ENCODE data around the gene ZBED6.
A peak's percentile ranks its signal among the peaks of the same experiment; 100 is the strongest.
"Not testable (repeated sequence)": the region's sequence is repeated elsewhere in the genome, so short reads cannot be mapped to it uniquely, and the experiment has no call there.

ZBED6 gene

GRCh38 chr1:203797216-203797615 is 1.8 kb downstream of the ZBED6 start:
- Mint-ChIP-seq H3K9me3 (no peaks in the 10 kb centered on the region), H3K4me1 (peaks cover 60% of the 10 kb centered on the region), H3K27ac (peak overlapping the region; percentile 27), H3K27me3 (no peaks in the 10 kb centered on the region), H3K36me3 (ENCODE audit: low read depth) (peaks cover 42% of the 10 kb centered on the region), H3K4me3 (peak overlapping the region; percentile 93)
- ATAC-seq (no peak), DNase-seq (no peak)

- no peaks in the 10 kb centered on the region for H3K9me3 Mint-ChIP-seq
These were observed 2.7 kb downstream of the ZBED6 start for GRCh38 chr1:203797948-203798655.

GRCh38 chr1:203799157-203799556 is 3.7 kb downstream of the ZBED6 start:
- Mint-ChIP-seq H3K27me3 (no peaks in the 10 kb centered on the region), H3K4me1 (peaks cover 69% of the 10 kb centered on the region), H3K4me3 (no peak overlapping the region), H3K27ac (no peak overlapping the region), H3K9me3 (no peaks in the 10 kb centered on the region), H3K36me3 (ENCODE audit: low read depth) (peaks cover 58% of the 10 kb centered on the region)
- ATAC-seq (no peak), DNase-seq (no peak)

More at GRCh38 chr1:203797948-203798655, 2.7 kb downstream of the ZBED6 start:
- Mint-ChIP-seq H3K36me3 (ENCODE audit: low read depth) (peaks cover 50% of the 10 kb centered on the region), H3K4me3 (peak overlapping the region; percentile 3), H3K4me1 (peaks cover 65% of the 10 kb centered on the region), H3K27me3 (no peaks in the 10 kb centered on the region), H3K27ac (no peak overlapping the region)
- ATAC-seq (no peak), DNase-seq (no peak)

GRCh38 chr1:203799971-203800370 is 4.5 kb downstream of the ZBED6 start:
- Mint-ChIP-seq H3K36me3 (ENCODE audit: low read depth) (peaks cover 63% of the 10 kb centered on the region), H3K4me1 (peaks cover 64% of the 10 kb centered on the region), H3K4me3 (no peak overlapping the region)

GRCh38 chr1:203805689-203806088 is 10.3 kb downstream of the ZBED6 start:
- Mint-ChIP-seq H3K27ac (peak overlapping the region; percentile 5), H3K27me3 (no peaks in the 10 kb centered on the region), H3K9me3 (no peaks in the 10 kb centered on the region), H3K36me3 (ENCODE audit: low read depth) (peaks cover 51% of the 10 kb centered on the region), H3K4me3 (no peak overlapping the region), H3K4me1 (peaks cover 31% of the 10 kb centered on the region)
- ATAC-seq: no peak
- no peak for DNase-seq

More at GRCh38 chr1:203799971-203800370, 4.5 kb downstream of the ZBED6 start:
- DNase-seq (no peak), ATAC-seq (no peak)
- H3K9me3 Mint-ChIP-seq: no peaks in the 10 kb centered on the region
- H3K27me3 Mint-ChIP-seq: no peaks in the 10 kb centered on the region
- peak overlapping the region; percentile 14 for H3K27ac Mint-ChIP-seq

GRCh38 chr1:203807196-203807595 is 11.8 kb downstream of the ZBED6 start:
- no peak overlapping the region for H3K4me3 Mint-ChIP-seq
- no peaks in the 10 kb centered on the region for H3K9me3 Mint-ChIP-seq
- DNase-seq (no peak), ATAC-seq (no peak)
- no peaks in the 10 kb centered on the region for H3K27me3 Mint-ChIP-seq
- H3K4me1 Mint-ChIP-seq: peaks cover 29% of the 10 kb centered on the region
- peaks cover 53% of the 10 kb centered on the region for H3K36me3 Mint-ChIP-seq (ENCODE audit: low read depth)
- no peak overlapping the region for H3K27ac Mint-ChIP-seq

GRCh38 chr1:203813581-203814341 is 18.3 kb downstream of the ZBED6 start:
- Mint-ChIP-seq H3K4me1 (peaks cover 13% of the 10 kb centered on the region), H3K36me3 (ENCODE audit: low read depth) (peaks cover 58% of the 10 kb centered on the region), H3K9me3 (no peaks in the 10 kb centered on the region), H3K4me3 (no peak overlapping the region), H3K27ac (no peak overlapping the region), H3K27me3 (no peaks in the 10 kb centered on the region)
- ATAC-seq: no peak
- no peak for DNase-seq

- H3K9me3 Mint-ChIP-seq: no peaks in the 10 kb centered on the region
- DNase-seq: no peak
- no peaks in the 10 kb centered on the region for H3K27me3 Mint-ChIP-seq
- H3K36me3 Mint-ChIP-seq (ENCODE audit: low read depth): peaks cover 60% of the 10 kb centered on the region
- H3K27ac Mint-ChIP-seq: no peak overlapping the region
- H3K4me3 Mint-ChIP-seq: no peak overlapping the region
- peaks cover 7% of the 10 kb centered on the region for H3K4me1 Mint-ChIP-seq
- ATAC-seq: no peak
These were observed 23.0 kb downstream of the ZBED6 start for GRCh38 chr1:203818399-203818798.

GRCh38 chr1:203823306-203823705 is 27.9 kb downstream of the ZBED6 start:
- Mint-ChIP-seq H3K36me3 (ENCODE audit: low read depth) (peaks cover 57% of the 10 kb centered on the region), H3K9me3 (no peaks in the 10 kb centered on the region), H3K27ac (no peak overlapping the region), H3K4me3 (no peak overlapping the region), H3K27me3 (no peaks in the 10 kb centered on the region), H3K4me1 (peaks cover 13% of the 10 kb centered on the region)
- DNase-seq (no peak), ATAC-seq (no peak)

- Mint-ChIP-seq H3K4me3 (no peak overlapping the region), H3K4me1 (peaks cover 13% of the 10 kb centered on the region), H3K36me3 (ENCODE audit: low read depth) (peaks cover 50% of the 10 kb centered on the region), H3K27me3 (no peaks in the 10 kb centered on the region), H3K27ac (no peak overlapping the region), H3K9me3 (no peaks in the 10 kb centered on the region)
- DNase-seq (no peak), ATAC-seq (no peak)
These were observed 30.8 kb downstream of the ZBED6 start for GRCh38 chr1:203826175-203826574.

- H3K4me1 Mint-ChIP-seq: peaks cover 13% of the 10 kb centered on the region
- H3K9me3 Mint-ChIP-seq: no peaks in the 10 kb centered on the region
- H3K4me3 Mint-ChIP-seq: no peak overlapping the region
- H3K36me3 Mint-ChIP-seq (ENCODE audit: low read depth): peaks cover 42% of the 10 kb centered on the region
- ATAC-seq (no peak), DNase-seq (no peak)
- no peaks in the 10 kb centered on the region for H3K27me3 Mint-ChIP-seq
- no peak overlapping the region for H3K27ac Mint-ChIP-seq
These were observed 32.6 kb downstream of the ZBED6 start for GRCh38 chr1:203828002-203828401.

GRCh38 chr1:203828503-203828902 is 33.1 kb downstream of the ZBED6 start:
- Mint-ChIP-seq H3K4me3 (no peak overlapping the region), H3K27me3 (no peaks in the 10 kb centered on the region), H3K36me3 (ENCODE audit: low read depth) (peaks cover 44% of the 10 kb centered on the region), H3K27ac (no peak overlapping the region), H3K4me1 (peaks cover 10% of the 10 kb centered on the region), H3K9me3 (no peaks in the 10 kb centered on the region)
- no peak for DNase-seq
- ATAC-seq: no peak

GRCh38 chr1:203829247-203829646 is 33.8 kb downstream of the ZBED6 start:
- peaks cover 45% of the 10 kb centered on the region for H3K36me3 Mint-ChIP-seq (ENCODE audit: low read depth)
- H3K4me3 Mint-ChIP-seq: not testable (repeated sequence)
- peak overlapping the region; percentile 28 for H3K27ac Mint-ChIP-seq

GRCh38 chr1:203835476-203835875 is 40.1 kb downstream of the ZBED6 start:
- DNase-seq (no peak), ATAC-seq (no peak)
- no peaks in the 10 kb centered on the region for H3K4me1 Mint-ChIP-seq
- no peak overlapping the region for H3K4me3 Mint-ChIP-seq
- no peak overlapping the region for H3K27ac Mint-ChIP-seq
- H3K9me3 Mint-ChIP-seq: no peaks in the 10 kb centered on the region
- peaks cover 50% of the 10 kb centered on the region for H3K36me3 Mint-ChIP-seq (ENCODE audit: low read depth)
- H3K27me3 Mint-ChIP-seq: no peaks in the 10 kb centered on the region

More at GRCh38 chr1:203829247-203829646, 33.8 kb downstream of the ZBED6 start:
- DNase-seq, ATAC-seq, H3K4me1 Mint-ChIP-seq, H3K9me3 Mint-ChIP-seq, H3K27me3 Mint-ChIP-seq: not testable (repeated sequence)

GRCh38 chr1:203839081-203839480 is 43.7 kb downstream of the ZBED6 start:
- Mint-ChIP-seq H3K4me3 (no peak overlapping the region), H3K9me3 (no peaks in the 10 kb centered on the region), H3K36me3 (ENCODE audit: low read depth) (peaks cover 48% of the 10 kb centered on the region)

More at GRCh38 chr1:203839081-203839480, 43.7 kb downstream of the ZBED6 start:
- H3K27me3 Mint-ChIP-seq: no peaks in the 10 kb centered on the region
- no peaks in the 10 kb centered on the region for H3K4me1 Mint-ChIP-seq
- H3K27ac Mint-ChIP-seq: peak overlapping the region; percentile 37
- DNase-seq (no peak), ATAC-seq (no peak)

All from activated naive CD8-positive, alpha-beta T cell treated with anti-CD3 and anti-CD28 coated beads, Interleukin-2, amount 50 U/mL, for 24 hours (primary cell).